ENCODE measurements around the gene FOXP1. TPM values are rescaled to one million over a fixed set of nuclear protein-coding genes. Genes with fewer than 3 reads are reported as not detected.

The FOXP1 gene
- total and polyA plus RNA-seq, 4 donors, result 4.9 to 35.4 (median 32.0) TPM

DNA sequence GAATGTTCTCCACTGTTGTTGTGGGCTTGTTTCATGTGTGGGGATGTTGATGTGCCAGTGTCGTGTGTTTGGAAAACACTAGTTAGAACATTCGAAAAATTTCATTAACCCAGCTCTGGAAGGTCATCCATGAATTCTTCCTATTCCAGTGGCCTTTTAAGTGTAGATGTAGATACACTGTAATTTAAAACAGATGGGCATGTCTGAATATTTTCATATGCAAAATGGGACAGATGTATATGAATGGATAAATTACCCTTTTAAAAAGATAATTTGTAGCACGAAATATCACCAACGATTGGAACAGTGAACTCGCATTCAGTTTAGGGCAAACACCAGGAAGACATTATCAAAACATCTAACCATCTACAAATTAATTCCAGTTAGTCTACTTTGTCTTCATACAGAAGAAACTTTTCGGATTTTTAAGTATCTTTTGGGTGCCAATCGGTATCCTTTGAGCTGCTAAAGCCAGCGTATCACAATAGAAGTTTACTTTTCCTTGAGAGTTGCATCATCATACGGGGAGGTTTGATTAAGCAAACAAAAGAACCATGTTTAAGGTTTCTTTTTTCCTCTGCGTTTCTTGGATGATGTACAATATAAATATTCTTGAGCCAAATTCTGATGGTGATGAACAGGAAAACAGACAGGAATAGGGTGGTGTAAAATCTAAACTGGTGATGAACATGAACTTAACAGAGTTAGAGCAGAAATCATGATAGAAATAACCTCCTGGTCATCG is 528.1 kb downstream of the FOXP1 start:
- no peaks in the 10 kb centered on the region for H3K9me3 ChIP-seq (ENCODE audit: control insufficient read depth in 4 of 4, low read length in 3 of 4)
- no peak overlapping the region for H3K9ac ChIP-seq (ENCODE audit: low read depth in 1 of 2, low read length in 2 of 2)
- TF ChIP-seq, protein P1, sequence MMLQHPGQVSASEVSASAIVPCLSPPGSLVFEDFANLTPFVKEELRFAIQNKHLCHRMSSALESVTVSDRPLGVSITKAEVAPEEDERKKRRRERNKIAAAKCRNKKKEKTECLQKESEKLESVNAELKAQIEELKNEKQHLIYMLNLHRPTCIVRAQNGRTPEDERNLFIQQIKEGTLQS (IDR thresholded peaks at IDR 0.05), result peak; percentile 72
- TF ChIP-seq RXRA (IDR thresholded peaks at IDR 0.05), result no peak
- TF ChIP-seq, protein P2, sequence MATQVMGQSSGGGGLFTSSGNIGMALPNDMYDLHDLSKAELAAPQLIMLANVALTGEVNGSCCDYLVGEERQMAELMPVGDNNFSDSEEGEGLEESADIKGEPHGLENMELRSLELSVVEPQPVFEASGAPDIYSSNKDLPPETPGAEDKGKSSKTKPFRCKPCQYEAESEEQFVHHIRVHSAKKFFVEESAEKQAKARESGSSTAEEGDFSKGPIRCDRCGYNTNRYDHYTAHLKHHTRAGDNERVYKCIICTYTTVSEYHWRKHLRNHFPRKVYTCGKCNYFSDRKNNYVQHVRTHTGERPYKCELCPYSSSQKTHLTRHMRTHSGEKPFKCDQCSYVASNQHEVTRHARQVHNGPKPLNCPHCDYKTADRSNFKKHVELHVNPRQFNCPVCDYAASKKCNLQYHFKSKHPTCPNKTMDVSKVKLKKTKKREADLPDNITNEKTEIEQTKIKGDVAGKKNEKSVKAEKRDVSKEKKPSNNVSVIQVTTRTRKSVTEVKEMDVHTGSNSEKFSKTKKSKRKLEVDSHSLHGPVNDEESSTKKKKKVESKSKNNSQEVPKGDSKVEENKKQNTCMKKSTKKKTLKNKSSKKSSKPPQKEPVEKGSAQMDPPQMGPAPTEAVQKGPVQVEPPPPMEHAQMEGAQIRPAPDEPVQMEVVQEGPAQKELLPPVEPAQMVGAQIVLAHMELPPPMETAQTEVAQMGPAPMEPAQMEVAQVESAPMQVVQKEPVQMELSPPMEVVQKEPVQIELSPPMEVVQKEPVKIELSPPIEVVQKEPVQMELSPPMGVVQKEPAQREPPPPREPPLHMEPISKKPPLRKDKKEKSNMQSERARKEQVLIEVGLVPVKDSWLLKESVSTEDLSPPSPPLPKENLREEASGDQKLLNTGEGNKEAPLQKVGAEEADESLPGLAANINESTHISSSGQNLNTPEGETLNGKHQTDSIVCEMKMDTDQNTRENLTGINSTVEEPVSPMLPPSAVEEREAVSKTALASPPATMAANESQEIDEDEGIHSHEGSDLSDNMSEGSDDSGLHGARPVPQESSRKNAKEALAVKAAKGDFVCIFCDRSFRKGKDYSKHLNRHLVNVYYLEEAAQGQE (IDR thresholded peaks at IDR 0.05), result no peak
- no peak for TF ChIP-seq JUND (IDR thresholded peaks at IDR 0.05)
- H3K27me3 ChIP-seq (ENCODE audit: control insufficient read depth in 4 of 4, insufficient read depth in 4 of 4, low read length in 3 of 4), result no peaks in the 10 kb centered on the region
- peaks cover 0 to 3% (median 1%) of the 10 kb centered on the region in 4 donors for H3K4me1 ChIP-seq (ENCODE audit: control insufficient read depth in 4 of 4, insufficient read depth in 4 of 4, low read length in 3 of 4)
- H3K27ac ChIP-seq (ENCODE audit: low read depth in 1 of 2, low read length in 2 of 2), result no peak overlapping the region
- H3K36me3 ChIP-seq (ENCODE audit: control insufficient read depth in 4 of 4, insufficient read depth in 3 of 4, low read depth in 1 of 4, low read length in 3 of 4), result peaks cover 0 to 15% (median 9%) of the 10 kb centered on the region in 4 donors
- H3K4me3 ChIP-seq (ENCODE audit: low read depth in 1 of 3, low read length in 3 of 3), result no peak overlapping the region
- 57% methylated on average over 11 of the region's 11 CpGs for WGBS
- DNase-seq (ENCODE audit: low spot score), result no peak

DNA sequence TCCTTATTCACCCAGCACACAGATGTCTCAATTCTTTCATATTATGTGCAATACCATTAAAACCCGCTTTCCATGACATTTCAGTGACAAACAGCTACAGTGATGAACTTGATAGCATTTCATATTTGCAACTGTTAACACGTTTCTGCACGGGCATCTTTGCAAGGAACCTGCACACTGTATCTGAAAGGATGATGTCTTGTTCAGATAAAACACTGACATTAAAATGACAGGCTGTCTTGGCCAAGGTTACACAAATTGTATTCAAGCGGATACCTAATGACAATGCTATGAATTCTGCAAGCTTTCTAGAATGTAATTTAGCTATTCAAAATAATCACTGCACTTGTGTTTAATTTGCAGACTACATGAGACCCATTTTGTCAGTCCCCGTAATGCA is 529.2 kb downstream of the FOXP1 start:
- WGBS, result 93% methylated on average over 5 of the region's 5 CpGs
- no peak for DNase-seq (ENCODE audit: low spot score)
- Histone ChIP-seq H3K27me3 (ENCODE audit: control insufficient read depth in 4 of 4, insufficient read depth in 4 of 4, low read length in 3 of 4) (no peaks in the 10 kb centered on the region), H3K9me3 (ENCODE audit: control insufficient read depth in 4 of 4, low read length in 3 of 4) (no peaks in the 10 kb centered on the region), H3K4me3 (ENCODE audit: low read depth in 1 of 3, low read length in 3 of 3) (no peak overlapping the region), H3K27ac (ENCODE audit: low read depth in 1 of 2, low read length in 2 of 2) (no peak overlapping the region), H3K9ac (ENCODE audit: low read depth in 1 of 2, low read length in 2 of 2) (no peak overlapping the region), H3K4me1 (ENCODE audit: control insufficient read depth in 4 of 4, insufficient read depth in 4 of 4, low read length in 3 of 4) (peaks cover 0 to 3% (median 1%) of the 10 kb centered on the region in 4 donors), H3K36me3 (ENCODE audit: control insufficient read depth in 4 of 4, insufficient read depth in 3 of 4, low read depth in 1 of 4, low read length in 3 of 4) (peaks cover 0 to 20% (median 9%) of the 10 kb centered on the region in 4 donors)
- TF ChIP-seq HNF4A (conservative IDR thresholded peaks at IDR 0.05), result no peak
- TF ChIP-seq, protein P3, sequence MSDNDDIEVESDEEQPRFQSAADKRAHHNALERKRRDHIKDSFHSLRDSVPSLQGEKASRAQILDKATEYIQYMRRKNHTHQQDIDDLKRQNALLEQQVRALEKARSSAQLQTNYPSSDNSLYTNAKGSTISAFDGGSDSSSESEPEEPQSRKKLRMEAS (IDR thresholded peaks at IDR 0.05), result no peak
- no peak for TF ChIP-seq TAF1 (conservative IDR thresholded peaks at IDR 0.05)
- no peak for TF ChIP-seq HNF4G (IDR thresholded peaks at IDR 0.05)
- TF ChIP-seq, protein P1 (IDR thresholded peaks at IDR 0.05), result no peak
- TF ChIP-seq NR2F2 (IDR thresholded peaks at IDR 0.05), result no peak
- TF ChIP-seq, protein P2 (IDR thresholded peaks at IDR 0.05), result no peak
